Measurements from ENCODE around the gene GPBP1. TPM values are rescaled to one million over a fixed set of nuclear protein-coding genes. Genes with fewer than 3 reads are reported as not detected.

Gene GPBP1
- total and polyA plus RNA-seq, 9 of the 15 experiments (the other 6 are each of a cell fraction or from before 2014, with no cell fraction given): 31.0 to 109 (median 68.4) TPM

GRCh38 chr5:57258052-57258451, 84.2 kb downstream of the GPBP1 start:
- Histone ChIP-seq H3K9me1 (ENCODE audit: control insufficient read depth, insufficient read depth, low read length) (no peaks in the 10 kb centered on the region), H2AFZ (ENCODE audit: low read depth, low read length) (no peak overlapping the region), H3K4me1 (replicated peaks in 1 of 2; ENCODE audit: control insufficient read depth in 2 of 2, insufficient read depth in 2 of 2, low read length in 2 of 2) (no peaks in the 10 kb centered on the region), H3K36me3 (ENCODE audit: control insufficient read depth, insufficient read depth, low read length) (peaks cover 87% of the 10 kb centered on the region), H3K27ac (ENCODE audit: extremely low read depth, low read depth, low read length) (no peak overlapping the region), H3K4me2 (ENCODE audit: insufficient read depth, low read length) (no peak overlapping the region), H3K9me3 (replicated peaks; ENCODE audit: control insufficient read depth, insufficient read depth, low read depth, low read length) (no peaks in the 10 kb centered on the region), H3K4me3 (no peak overlapping the region), H3K79me2 (ENCODE audit: control insufficient read depth, insufficient read depth, low read length) (peaks cover 2% of the 10 kb centered on the region; the same call in 2 of the 3 replicates), H3K9ac (ENCODE audit: insufficient read depth in 1 of 2, low read depth in 2 of 2, low read length in 2 of 2) (no peak overlapping the region), H3K27me3 (ENCODE audit: control insufficient read depth in 2 of 2, insufficient read depth in 2 of 2, low read length in 2 of 2) (no peaks in the 10 kb centered on the region), H4K20me1 (replicated peaks; ENCODE audit: control insufficient read depth, insufficient read depth, low read length) (no peaks in the 10 kb centered on the region)
- DNase-seq (ENCODE audit: extremely low read depth in 1 of 4, low spot score in 3 of 4) (no peak), ATAC-seq (no peak), FAIRE-seq (no peak)
- 75% methylated on average over 4 of the region's 4 CpGs for WGBS (ENCODE audit: insufficient coverage, low coverage, missing lambda C conversion rate)
- in situ Hi-C loops (cut with MboI): no loop called here
- ChIA-PET CTCF (ENCODE audit: low intra/inter-chr PET ratio) (no interaction called here), POLR2A (no interaction called here)
- TF ChIP-seq ZC3H8 (IDR thresholded peaks at IDR 0.05) (no peak), CEBPB (tag; IDR thresholded peaks at IDR 0.05) (0 out of 2 replicates have a peak, but pooled peaks have one; percentile 9)
- intact Hi-C loops (cut with micrococcal nuclease): no loop called here
- no TSS peak for BruUV-seq (replicated peaks)

- Histone ChIP-seq H2AFZ (ENCODE audit: low read depth, low read length) (no peak overlapping the region), H3K27ac (ENCODE audit: extremely low read depth, low read depth, low read length) (no peak overlapping the region), H3K36me3 (ENCODE audit: control insufficient read depth, insufficient read depth, low read length) (peaks cover 84% of the 10 kb centered on the region), H3K9me3 (replicated peaks; ENCODE audit: control insufficient read depth, insufficient read depth, low read depth, low read length) (no peaks in the 10 kb centered on the region), H3K4me3 (no peak overlapping the region), H3K4me1 (replicated peaks in 1 of 2; ENCODE audit: control insufficient read depth in 2 of 2, insufficient read depth in 2 of 2, low read length in 2 of 2) (no peaks in the 10 kb centered on the region), H3K27me3 (ENCODE audit: control insufficient read depth in 2 of 2, insufficient read depth in 2 of 2, low read length in 2 of 2) (no peaks in the 10 kb centered on the region), H3K9ac (ENCODE audit: insufficient read depth in 1 of 2, low read depth in 2 of 2, low read length in 2 of 2) (no peak overlapping the region), H3K9me1 (ENCODE audit: control insufficient read depth, insufficient read depth, low read length) (no peaks in the 10 kb centered on the region), H3K4me2 (ENCODE audit: insufficient read depth, low read length) (no peak overlapping the region), H4K20me1 (replicated peaks; ENCODE audit: control insufficient read depth, insufficient read depth, low read length) (no peaks in the 10 kb centered on the region), H3K79me2 (ENCODE audit: control insufficient read depth, insufficient read depth, low read length) (no peaks in the 10 kb centered on the region; the same call in 2 of the 3 replicates)
- intact Hi-C loops (cut with micrococcal nuclease): no loop called here
- in situ Hi-C loops (cut with MboI): no loop called here
- ChIA-PET POLR2A (no interaction called here), CTCF (ENCODE audit: low intra/inter-chr PET ratio) (no interaction called here)
- no peak for DNase-seq (ENCODE audit: extremely low read depth in 1 of 4, low spot score in 3 of 4)
- BruUV-seq (replicated peaks): no TSS peak
- ATAC-seq: no peak
- 25% methylated on average over 1 of the region's 1 CpG for WGBS (ENCODE audit: insufficient coverage, low coverage, missing lambda C conversion rate)
- no peak for FAIRE-seq
- no peak for TF ChIP-seq SP2 (IDR thresholded peaks at IDR 0.05; ENCODE audit: extremely low read depth, low read depth, low read length, poor library complexity, severe bottlenecking)
- TF ChIP-seq, protein P1, sequence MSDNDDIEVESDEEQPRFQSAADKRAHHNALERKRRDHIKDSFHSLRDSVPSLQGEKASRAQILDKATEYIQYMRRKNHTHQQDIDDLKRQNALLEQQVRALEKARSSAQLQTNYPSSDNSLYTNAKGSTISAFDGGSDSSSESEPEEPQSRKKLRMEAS (CRISPR knock-in tag; IDR thresholded peaks at IDR 0.05): no peak
- no peak for TF ChIP-seq FOS (IDR thresholded peaks at IDR 0.05; ENCODE audit: extremely low read depth, insufficient read length)
- TF ChIP-seq MCM2 (IDR thresholded peaks at IDR 0.05; ENCODE audit: low read depth): no peak
- TF ChIP-seq MAFF (IDR thresholded peaks at IDR 0.05; ENCODE audit: low read length): peak; percentile 93
- TF ChIP-seq SETDB1 (IDR thresholded peaks at IDR 0.05; ENCODE audit: low read length): no peak
- no peak for TF ChIP-seq PRPF4 (IDR thresholded peaks at IDR 0.05; ENCODE audit: insufficient read depth, low read depth, low read length, poor library complexity, severe bottlenecking)
- TF ChIP-seq ZNF316 (IDR thresholded peaks at IDR 0.05): peak; percentile 94
- no peak for TF ChIP-seq FOXM1 (IDR thresholded peaks at IDR 0.05; ENCODE audit: low read depth)
- TF ChIP-seq FOXM1 (CRISPR knock-in tag; IDR thresholded peaks at IDR 0.05; ENCODE audit: low read depth): no peak
- TF ChIP-seq MAFK (IDR thresholded peaks at IDR 0.05; ENCODE audit: low read length): peak; percentile 93
These were observed 85.1 kb downstream of the GPBP1 start for GRCh38 chr5:57258943-57259342.
